HFF-Myc (cell line): ENCODE data around the gene PCMTD2.

Source experiments
- DNase-seq: peaks from one replicate; pipeline ENCODE4 v3.0.0-alpha.2; 2011; ENCODE audit warnings: low read depth; ENCODE audit errors: extremely low read depth
- H3K4me3 ChIP-seq: replicated peaks from 2 replicates; pipeline ENCODE4 v1.5.1; 2011; ENCODE audit warnings: low read depth, mild to moderate bottlenecking, control low read depth, low read length
- CTCF ChIP-seq: IDR thresholded peaks from 2 replicates; pipeline ENCODE4 v1.5.1; 2012; ENCODE audit warnings: mild to moderate bottlenecking, low read depth, low read length, control low read depth; ENCODE audit errors: missing control alignments

PCMTD2 gene

GRCh38 chr20:64244281-64244805 is 11.2 kb upstream of the PCMTD2 start:
- H3K4me3 ChIP-seq, result no peak overlapping the region
- DNase-seq, result no peak
- TF ChIP-seq CTCF, result no peak

- DNase-seq, result no peak
- H3K4me3 ChIP-seq, result no peak overlapping the region
- no peak for TF ChIP-seq CTCF
These were observed 10.5 kb upstream of the PCMTD2 start for GRCh38 chr20:64244870-64245603.

GRCh38 chr20:64245746-64246595 is 9.6 kb upstream of the PCMTD2 start:
- DNase-seq, result no peak
- no peak for TF ChIP-seq CTCF
- no peak overlapping the region for H3K4me3 ChIP-seq

- H3K4me3 ChIP-seq, result no peak overlapping the region
- no peak for DNase-seq
- TF ChIP-seq CTCF, result no peak
These were observed 8.8 kb upstream of the PCMTD2 start for GRCh38 chr20:64246616-64247306.

DNA sequence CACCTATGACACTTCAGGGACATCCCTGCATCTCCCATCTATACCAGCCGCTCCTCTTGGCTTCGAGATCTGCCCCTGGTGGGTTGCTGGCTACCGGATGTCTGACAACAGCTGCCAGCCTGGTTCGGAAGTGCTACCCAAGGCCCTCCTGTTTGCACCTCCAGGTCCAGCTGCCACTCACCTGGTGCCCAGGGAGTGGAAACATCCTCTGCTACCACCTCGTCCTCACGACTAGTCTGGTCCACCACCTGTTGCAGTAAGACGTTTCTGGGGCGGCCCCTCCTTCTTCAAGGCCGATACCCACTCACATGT is 8.3 kb upstream of the PCMTD2 start:
- TF ChIP-seq CTCF, result no peak
- H3K4me3 ChIP-seq, result no peak overlapping the region
- DNase-seq, result no peak

GRCh38 chr20:64247970-64248841 is 7.3 kb upstream of the PCMTD2 start:
- no peak for DNase-seq
- no peak for TF ChIP-seq CTCF
- H3K4me3 ChIP-seq, result no peak overlapping the region
